Measurements from ENCODE around the gene EPB41L2.

The EPB41L2 gene

DNA sequence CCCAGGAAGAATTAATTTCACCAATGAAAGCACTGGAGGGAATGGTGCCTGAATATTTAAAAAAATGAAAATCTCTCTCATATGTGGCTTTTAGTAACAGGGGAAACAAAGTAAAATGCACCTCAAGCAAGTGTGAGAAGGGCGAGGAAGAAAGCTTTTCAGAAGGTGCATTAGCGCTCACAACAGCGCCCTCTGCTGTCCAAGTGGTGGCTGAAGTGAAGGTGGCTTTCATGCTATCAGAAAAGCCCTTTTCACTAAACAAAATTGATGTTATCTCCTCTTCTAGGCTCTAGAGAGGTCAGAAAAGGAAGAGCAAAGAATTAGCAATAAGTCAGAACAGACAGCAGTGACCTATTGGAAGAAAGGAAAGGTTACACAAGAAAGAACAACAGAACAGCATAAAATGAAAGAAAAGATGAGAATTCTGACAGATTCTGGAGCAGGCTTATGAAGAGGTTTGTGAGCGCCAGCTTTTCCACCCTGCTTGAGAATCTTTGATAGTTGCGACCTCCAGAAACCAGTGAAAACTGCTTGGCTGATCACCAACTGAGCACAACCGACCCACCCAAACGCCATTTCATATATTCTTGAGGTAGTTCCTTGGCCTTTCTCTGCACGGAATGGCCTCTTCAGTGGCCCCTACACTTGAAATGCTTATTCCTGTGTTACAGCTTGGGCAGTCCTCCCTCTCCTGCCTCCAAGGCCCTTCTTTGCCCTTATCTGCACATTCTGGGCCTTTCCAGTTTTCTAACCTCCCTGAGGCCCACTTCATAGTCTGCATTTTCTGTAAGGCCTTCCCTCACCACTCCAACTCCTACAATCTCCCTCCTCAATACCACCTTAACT, 190.6 kb downstream of the EPB41L2 start:
- in situ Hi-C loops (cut with HindIII; ENCODE audit: low sequenced_read_pairs): no loop called here

DNA sequence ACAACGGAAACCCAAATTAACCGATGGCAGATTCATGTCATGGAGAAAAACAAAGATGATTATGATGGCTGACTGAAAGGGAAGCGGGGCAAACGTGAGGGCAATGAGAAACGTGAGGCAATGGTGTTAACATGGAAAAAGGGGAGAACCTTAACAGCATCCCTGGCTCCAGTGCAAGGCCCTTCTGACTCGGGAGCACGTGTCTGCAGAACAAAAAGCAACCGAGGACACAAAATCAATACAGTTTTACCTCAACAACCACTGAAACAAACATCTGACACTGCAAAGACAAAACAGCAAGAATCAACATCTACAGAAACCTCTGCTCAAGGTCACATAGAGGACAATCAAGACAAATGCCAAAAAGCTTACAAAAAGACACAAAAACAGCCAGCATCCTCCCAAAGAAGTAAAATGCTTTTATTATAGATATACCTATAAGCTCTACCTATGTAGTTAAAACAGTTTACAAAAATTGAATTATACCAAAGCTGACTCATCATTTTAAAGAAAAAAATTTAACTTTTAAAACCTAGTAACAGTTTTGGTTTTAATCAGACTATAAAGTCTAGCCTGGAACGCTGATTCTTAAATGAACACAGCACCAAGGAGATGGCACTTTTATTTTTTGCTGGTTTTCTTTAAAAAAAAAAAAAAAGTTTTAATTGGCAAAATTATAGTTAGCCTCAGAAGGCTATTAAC, 192.7 kb downstream of the EPB41L2 start:
- in situ Hi-C loops (cut with HindIII; ENCODE audit: low sequenced_read_pairs): no loop called here

DNA sequence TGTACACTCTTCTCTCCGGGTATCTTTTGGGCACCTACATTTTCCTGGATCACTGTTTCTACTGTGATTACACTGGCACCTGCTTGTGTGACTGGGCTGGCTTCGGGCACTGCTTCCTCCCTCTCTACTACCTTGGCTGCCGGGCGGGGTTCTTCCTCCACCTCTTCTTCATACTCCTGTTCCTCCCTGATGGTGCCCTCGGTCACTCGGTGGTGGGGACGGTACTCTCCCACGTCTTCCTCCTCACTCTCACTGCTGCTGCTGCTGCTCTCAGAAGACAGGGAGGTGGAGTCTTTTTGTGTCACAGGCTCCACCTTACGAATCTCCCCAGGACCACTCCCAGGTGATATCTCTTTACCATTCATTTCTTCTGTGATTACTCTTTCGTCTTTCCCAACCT, 193.4 kb downstream of the EPB41L2 start:
- in situ Hi-C loops (cut with HindIII; ENCODE audit: low sequenced_read_pairs): no loop called here

DNA sequence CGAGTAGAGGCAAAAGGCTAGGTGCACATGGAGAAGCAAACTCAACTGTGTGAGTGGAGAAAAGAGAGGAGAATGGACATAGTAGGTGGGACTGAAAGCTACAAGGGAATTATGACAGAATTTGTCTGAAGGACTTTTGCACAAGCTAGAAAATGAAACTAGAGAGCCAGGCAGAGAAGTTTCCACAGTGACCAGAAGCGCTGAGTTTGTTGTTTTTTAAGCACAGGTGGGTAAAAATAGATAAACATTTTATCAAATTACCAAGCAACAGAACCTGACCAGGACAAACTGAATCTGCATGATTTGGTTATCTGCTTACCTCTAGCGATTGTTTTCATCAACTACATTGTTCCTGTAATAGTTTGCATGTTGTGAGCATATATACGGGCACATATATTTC, 197.3 kb downstream of the EPB41L2 start:
- in situ Hi-C loops (cut with HindIII; ENCODE audit: low sequenced_read_pairs): no loop called here

DNA sequence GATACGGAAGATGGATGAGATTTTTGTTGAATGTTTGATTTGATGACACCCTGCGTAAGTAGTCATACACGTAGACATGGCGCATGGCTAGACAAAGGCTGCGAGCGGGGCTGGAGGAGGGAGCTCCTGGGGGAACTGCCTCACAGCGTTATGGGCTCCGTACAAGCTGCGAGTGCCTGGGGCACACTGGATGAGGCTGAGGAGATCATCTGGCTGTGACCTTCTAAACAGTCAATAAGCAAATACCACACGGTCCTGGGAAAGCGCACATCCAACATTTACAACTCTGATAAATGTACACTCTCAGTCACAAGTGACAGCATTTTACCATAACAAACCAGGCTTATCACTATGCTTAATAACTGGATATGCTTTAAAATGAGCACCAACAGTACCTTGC, 198.7 kb downstream of the EPB41L2 start:
- in situ Hi-C loops (cut with HindIII; ENCODE audit: low sequenced_read_pairs): no loop called here

DNA sequence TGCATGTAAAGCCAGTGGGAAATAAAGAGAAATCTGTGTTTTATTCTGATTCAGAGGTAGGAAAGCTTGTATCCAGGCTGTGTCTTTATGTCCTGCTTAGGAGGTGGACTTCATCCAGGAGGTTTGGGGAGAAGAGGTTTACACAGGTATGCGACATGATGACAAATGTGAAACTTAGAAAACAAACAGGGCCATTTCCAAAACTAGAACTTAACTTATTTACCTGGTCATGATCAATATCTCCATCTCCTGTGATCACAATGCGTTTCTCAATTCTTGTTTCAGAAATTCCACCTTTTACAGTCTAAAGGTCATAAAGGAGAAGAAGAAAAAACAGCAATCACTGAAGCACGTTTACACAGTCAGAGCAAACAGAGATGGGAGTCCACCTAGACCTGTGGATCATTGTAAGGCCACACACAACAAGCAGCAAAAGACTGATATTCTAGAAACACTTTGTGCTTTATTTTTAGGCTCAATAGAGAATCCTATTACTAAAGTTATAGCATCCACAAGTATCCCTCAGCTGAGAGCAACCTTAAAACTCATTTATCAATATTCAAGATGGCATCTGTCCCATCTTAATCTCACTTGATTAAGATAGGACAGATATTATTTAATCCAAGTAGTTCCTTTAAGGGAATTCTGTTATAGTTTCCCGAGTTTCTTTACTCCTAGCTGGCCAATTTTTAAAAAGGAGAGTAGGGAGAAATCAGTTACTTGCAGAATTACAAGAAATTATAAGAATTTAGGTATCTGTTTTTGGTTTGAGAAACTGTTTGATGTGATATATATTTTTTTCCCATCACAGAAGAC, 199.4 kb downstream of the EPB41L2 start:
- in situ Hi-C loops (cut with HindIII; ENCODE audit: low sequenced_read_pairs): no loop called here

DNA sequence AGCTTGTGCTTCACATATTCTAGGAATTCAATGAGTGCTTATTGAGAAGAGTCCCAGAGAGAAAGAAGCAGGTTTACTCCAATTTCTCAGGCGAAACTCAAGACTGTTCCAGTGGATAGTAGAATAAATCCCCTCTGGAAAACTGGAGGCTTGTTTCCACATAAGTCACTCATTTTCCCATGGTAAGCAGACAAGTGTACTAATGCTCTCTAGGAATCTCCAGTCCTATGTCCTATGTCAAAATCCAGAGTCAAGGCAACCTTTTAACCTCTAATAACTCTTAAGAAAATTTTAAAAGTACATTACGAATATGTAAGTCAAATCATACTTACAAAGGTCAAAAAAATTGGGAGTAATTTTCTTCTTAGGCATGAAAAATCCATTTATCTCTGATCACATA, 200.7 kb downstream of the EPB41L2 start:
- in situ Hi-C loops (cut with HindIII; ENCODE audit: low sequenced_read_pairs): no loop called here

DNA sequence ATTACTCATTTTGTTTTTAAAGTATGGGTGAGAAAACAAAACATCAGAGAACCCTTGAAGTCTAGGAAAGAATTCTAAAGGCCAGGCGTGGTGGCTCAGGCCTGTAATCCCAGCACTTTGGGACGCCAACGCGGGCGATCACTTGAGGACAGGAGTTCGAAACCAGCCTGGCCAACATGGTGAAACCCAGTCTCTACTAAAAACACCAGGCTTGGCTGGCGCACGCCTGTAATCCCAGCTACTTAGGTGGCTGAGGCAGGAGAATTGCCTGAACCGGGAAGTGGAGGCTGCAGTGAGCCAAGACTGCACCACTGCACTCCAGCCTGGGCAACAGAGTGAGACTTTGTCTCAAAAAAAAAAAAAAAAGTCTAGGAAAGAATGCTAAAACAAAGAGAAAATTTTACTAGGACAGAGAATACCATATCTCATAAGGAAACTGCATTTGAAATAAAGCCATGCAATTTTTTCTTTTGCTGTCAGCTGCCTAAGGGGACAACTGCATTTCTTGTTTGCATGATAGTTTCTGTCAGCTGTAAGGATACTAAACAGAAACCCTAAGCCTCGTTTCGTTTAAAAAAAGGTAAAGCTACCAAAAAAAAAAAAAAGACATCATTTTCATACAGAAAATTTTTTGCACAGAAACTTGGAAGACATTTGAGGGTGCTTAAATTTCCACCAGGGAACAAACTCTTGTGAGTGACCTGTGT, 203.7 kb downstream of the EPB41L2 start:
- in situ Hi-C loops (cut with HindIII; ENCODE audit: low sequenced_read_pairs): no loop called here

DNA sequence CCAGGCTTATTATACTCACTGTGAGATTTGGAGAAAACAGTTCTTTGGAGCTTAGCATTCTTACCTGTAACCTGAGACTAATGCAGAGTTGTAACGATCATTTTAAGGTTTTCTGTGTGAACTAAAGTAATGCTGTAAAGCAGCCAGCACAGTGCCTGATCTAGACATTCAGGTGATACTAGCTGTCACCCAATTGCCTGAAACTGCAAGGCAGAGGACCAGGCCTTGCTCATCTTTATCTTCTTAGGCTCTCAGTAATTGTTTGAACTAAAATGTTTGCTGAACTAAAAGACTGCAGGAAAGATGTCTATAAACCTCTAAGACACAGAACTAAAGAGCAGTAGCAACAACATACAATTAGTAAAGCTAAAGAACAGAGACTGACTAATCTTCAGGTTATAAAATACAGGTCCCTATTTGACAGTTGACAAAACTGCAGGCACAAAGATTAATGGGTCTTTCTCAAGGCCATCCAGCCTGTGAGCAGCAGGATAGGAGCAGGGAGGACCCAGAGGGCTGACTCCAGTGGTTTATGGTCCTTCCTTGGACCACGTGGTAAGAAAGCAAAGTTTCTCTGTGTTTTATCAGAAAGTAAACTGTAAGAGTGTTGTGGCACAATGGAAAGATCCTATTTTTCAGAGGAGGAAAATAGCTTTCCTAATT, 204.4 kb downstream of the EPB41L2 start:
- in situ Hi-C loops (cut with HindIII; ENCODE audit: low sequenced_read_pairs): no loop called here

DNA sequence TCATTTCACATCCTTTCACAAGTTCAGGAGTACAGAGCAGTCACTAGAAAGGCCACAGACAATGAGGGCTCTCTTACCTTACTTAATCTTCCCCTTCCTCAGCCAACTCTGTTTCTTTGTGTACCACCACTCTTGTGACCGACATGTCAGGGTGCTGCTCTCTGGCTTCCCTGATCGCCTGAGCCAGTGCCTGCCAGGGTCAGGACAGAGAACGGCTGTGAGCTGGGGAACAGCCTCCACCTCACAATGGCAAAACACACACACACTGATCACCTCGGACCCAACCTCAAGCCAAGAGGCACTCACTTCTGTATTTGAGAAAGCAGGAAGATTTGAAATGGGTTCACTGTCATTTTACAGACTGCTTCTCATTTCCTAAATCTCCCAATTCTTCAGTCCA, 205.0 kb downstream of the EPB41L2 start:
- in situ Hi-C loops (cut with HindIII; ENCODE audit: low sequenced_read_pairs): no loop called here

DNA sequence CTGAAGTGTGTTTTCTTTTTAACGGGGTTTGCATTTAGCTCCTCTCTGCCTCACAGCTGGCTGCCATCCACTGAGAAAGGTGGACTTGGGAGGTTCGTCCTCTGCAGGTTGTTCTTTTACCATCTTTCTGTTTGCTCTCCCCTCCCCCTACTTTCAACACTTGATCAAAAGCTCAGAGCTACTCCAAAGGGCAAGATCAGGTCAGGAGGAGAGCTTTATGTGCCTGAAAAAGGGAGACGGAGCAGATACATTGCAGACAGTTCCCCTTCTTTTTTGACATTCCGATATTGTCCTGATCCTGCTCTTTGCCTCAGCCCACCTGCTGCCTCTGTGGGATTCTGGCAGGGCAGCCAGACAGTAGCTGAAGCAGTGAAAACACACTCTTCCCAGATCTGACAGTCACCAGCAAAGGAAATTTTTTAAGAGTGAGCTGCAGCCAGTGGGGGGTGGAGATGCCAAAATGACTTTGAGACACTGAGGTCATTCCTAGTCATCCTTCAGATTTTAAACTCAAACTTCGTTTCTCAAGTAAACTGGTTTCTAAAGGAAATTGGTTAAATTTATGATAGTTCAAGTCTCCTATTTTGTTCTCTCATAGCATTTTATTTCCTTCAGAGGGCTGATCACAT, 209.4 kb downstream of the EPB41L2 start:
- in situ Hi-C loops (cut with HindIII; ENCODE audit: low sequenced_read_pairs): no loop called here

DNA sequence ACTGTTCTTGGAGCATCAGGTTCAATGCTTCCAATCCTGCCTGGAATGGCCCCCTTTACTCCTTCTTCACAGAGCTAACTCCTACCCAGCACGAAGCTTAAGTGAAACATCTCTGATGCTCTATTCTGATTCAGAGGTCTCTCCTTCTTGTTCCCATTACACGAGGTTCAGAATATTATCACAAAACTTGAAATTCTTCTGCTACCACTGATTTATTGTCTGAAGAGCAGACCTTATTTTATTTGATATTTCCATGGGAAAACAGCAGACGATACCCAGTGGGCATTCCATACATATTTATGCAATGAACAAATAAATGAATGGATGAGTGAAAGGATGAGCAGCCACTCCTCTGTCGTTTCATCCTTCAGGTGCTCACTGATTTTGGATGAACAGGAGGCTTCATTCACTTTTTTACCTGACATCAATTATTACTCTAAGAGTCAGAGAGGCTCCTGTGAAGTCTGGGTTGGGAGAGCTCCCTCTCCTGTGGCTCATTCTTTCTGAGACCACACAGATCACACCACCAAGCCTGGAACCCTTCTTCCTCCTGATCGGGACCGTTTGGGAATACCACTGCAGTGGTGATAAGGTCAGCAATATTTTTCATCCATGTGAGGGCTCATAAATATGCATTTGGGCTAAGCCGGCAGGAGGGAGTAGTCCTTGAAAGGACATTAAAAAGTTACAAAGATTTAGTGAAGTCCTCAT, 210.0 kb downstream of the EPB41L2 start:
- in situ Hi-C loops (cut with HindIII; ENCODE audit: low sequenced_read_pairs): no loop called here

DNA sequence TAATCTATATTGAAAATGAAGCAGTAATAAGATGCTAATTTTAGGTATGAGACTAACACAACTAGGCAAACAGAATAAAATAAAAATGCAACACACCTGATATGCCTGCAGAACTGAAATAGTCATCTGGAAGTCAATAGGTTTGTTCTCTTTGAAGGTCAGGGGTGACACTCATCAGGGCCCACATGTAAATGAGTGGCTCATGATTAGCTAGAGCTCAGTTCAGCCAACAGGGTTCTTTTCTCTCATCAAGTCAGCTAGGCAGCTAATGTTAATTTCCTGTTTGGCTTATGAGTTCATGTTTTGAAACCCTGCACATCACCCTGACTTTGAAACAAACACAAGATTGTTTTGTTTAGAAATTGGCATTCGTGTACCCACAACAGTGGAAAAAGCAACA, 212.0 kb downstream of the EPB41L2 start:
- in situ Hi-C loops (cut with HindIII; ENCODE audit: low sequenced_read_pairs): no loop called here

DNA sequence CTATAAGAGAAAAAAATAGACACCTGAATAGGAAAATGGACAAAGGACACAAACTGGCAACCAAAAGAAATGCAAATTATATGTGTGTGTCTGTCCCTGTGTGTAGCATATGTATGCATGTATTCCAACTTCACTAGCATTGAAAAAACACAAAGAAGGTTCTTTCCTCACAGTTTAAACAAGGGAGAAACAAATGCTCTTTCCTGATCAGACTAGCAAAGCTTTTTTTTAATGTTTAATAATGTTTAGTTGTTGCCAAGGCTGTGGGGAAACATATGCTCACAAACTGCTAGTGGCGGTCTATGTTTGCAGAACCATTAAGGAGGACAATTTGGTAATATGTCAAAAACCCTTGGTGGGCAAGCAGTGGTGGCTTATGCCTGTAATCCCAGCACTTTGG, 213.5 kb downstream of the EPB41L2 start:
- in situ Hi-C loops (cut with HindIII; ENCODE audit: low sequenced_read_pairs): no loop called here

DNA sequence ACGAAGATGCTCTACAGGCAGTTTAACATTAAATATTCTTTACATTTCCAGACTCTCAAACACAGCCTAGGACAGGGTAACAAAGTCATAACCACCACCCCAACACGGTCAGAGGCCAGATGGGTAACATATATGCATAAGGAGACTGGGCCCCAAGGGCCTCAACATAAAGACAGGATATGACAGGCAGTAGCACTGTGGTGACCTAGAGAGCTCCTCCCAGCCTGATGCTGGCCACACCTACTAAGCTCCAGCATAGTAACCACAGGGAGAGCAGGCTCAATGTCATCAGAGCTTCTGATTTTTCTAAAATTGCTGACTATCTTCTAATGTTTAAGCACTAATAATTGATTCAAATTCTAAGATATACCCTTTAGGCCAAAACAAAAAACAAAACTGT, 214.1 kb downstream of the EPB41L2 start:
- in situ Hi-C loops (cut with HindIII; ENCODE audit: low sequenced_read_pairs): no loop called here

DNA sequence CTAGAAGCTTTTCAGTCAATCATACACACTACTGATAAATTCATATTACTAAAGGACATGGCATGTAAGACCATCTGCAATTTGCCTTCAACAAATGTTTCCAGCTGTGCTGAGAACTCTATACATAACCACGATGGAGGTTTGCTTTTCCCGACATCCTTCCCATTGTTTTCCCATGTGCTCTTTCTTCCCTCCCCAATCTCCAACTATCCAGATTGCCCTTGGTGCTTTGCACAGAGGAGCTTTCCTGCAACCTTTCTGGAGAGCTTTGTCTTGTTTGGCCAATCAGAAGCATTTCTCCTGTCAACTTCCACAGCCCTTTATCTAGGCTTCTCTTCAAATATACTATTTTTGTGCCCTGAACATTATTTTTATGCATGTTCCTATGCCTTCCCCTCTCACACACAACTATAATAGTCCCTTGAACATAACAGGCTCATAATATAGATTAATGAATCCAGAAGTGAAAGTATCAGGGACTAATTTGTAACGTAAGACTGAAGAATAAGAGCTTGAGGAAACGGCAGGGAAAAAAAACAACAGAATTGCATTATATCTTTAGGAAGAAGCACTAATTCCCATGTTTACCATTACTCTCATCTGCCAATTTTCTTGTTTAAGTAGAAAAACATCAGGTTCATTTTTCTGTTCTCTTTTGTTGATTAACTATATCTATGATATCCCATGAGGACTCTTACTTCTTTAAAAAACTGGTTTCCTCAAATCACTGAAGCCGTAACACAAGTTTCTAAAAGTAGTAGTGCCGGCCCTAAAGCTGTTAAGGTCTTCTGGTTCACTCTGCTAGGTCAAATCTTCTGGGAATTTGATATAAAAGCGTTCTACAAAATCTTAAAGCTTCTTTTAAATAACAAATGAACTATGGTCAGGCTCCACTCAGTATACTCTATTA, 215.8 kb downstream of the EPB41L2 start:
- in situ Hi-C loops (cut with HindIII; ENCODE audit: low sequenced_read_pairs): no loop called here

DNA sequence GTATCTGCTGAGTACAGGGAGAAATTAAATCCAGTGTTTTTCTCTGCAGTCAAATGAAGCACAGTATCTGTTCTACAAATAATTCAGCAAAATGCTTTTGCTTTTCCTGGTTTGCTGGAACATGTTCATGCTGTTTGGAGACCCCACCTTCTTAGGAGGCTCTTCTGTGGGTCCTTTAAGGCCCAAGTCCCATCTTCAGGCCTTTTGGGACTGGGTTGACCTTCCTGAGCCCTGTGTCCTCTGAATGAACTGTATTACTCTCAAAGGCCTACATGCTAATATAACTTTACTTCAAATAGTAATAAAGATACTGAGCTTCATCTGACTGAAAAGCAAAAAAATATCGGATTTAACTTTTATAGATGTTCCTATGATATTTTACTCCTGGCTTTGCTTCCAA, 216.5 kb downstream of the EPB41L2 start:
- in situ Hi-C loops (cut with HindIII; ENCODE audit: low sequenced_read_pairs): no loop called here

DNA sequence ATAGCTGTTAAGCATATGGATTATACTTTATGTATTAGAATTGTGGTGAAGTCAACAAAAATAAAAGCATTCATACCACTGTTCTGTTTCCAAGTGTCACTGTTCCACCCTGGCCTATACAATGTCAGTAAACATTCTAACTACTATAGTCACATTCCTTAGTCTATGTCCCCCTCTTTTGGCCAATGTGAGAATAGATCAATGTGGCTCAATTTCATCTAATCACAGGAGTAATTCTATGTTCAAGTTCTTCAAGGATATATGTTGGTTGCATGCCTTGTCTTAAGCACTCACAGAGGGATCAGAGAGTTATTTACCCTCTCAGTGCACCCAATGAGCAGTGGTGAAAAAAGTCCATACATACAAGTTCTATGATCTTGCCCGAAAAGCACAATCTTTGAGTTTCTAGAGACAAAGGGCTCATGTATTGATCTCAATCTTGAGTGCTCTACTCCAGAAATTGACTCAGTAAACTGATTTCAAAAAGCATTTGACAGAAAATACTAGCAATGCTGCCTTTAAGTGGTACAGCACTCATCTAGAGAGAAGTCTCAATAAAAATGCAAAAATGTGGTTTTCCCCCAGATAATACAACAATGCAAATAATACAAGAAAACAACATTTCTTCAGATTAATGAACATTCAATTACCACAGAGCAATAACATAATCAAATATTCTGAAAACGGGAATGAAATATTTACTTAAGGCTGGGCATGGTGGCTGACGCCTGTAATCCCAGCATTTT, 219.3 kb downstream of the EPB41L2 start:
- in situ Hi-C loops (cut with HindIII; ENCODE audit: low sequenced_read_pairs): no loop called here
